SK-N-MC (cell line): Measurements from ENCODE around the gene ELMOD3.

Experiments
- DNase-seq: peaks from one replicate; pipeline ENCODE4 v3.0.0-alpha.2; 2011; ENCODE audit warnings: low read depth, low spot score
- H3K27ac ChIP-seq: fragments of 200-600 bp; sonication (generic); 2 replicates; pipeline ENCODE4 v1.5.1; 2016; ENCODE audit warnings: mixed run types
- H3K36me3 ChIP-seq: fragments of 200-600 bp; sonication (generic); 2 replicates; pipeline ENCODE4 v1.6.1; 2017; ENCODE audit warnings: antibody characterized with exemption, low read length, mixed read lengths; ENCODE audit not compliant: insufficient read depth
- H3K4me3 ChIP-seq: fragments of 200-600 bp; sonication (generic); 2 replicates; pipeline ENCODE4 v1.5.1; 2016
- H3K9ac ChIP-seq: fragments of 200-600 bp; sonication (generic); 2 replicates; pipeline ENCODE4 v1.8.0; 2017; ENCODE audit warnings: mixed run types, mixed read lengths; ENCODE audit not compliant: insufficient read length
- H3K9me3 ChIP-seq: fragments of 200-600 bp; sonication (generic); 2 replicates; pipeline ENCODE4 v1.6.1; 2017; ENCODE audit warnings: low read depth, mild to moderate bottlenecking, antibody characterized with exemption, low read length, moderate library complexity, mixed read lengths
- EZH2 ChIP-seq: fragments of 200-600 bp; sonication (generic); IDR thresholded peaks from one replicate; pipeline ENCODE4 v1.6.1; 2017; ENCODE audit warnings: antibody characterized with exemption
- FOXP2 ChIP-seq: optimal IDR thresholded peaks from 2 replicates; pipeline ENCODE3; 2011; ENCODE audit warnings: mild to moderate bottlenecking, moderate library complexity; ENCODE audit not compliant: insufficient read depth; ENCODE audit errors: extremely low read length, control extremely low read depth
- POLR2AphosphoS5 ChIP-seq: IDR thresholded peaks from 2 replicates; pipeline ENCODE4 v1.6.1; 2012; ENCODE audit warnings: mild to moderate bottlenecking, low read depth, low read length, borderline replicate concordance

The ELMOD3 gene

DNA sequence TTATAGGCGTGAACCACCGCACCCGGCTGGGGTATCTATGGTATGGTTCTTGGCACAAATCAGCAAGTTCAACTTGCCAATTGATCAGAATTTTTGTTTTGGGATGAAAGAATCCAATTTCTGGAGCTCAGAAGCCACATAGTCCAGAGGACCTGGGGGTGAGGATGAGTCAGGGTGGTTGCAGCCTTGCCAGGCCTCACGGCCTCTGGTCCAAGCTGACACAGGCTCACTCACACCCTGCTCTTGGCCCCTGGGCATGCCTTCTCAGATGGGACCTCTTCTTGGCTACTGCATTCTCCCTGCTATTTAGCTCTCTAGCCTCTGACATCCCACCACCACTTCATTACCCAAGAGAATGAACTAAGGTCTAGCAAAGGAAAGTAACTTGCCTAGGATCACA, 39.3 kb downstream of the ELMOD3 start:
- no peak overlapping the region for H3K27ac ChIP-seq
- DNase-seq, result no peak
- no peak for TF ChIP-seq FOXP2
- no peak for TF ChIP-seq POLR2AphosphoS5
- no peak for TF ChIP-seq EZH2

DNA sequence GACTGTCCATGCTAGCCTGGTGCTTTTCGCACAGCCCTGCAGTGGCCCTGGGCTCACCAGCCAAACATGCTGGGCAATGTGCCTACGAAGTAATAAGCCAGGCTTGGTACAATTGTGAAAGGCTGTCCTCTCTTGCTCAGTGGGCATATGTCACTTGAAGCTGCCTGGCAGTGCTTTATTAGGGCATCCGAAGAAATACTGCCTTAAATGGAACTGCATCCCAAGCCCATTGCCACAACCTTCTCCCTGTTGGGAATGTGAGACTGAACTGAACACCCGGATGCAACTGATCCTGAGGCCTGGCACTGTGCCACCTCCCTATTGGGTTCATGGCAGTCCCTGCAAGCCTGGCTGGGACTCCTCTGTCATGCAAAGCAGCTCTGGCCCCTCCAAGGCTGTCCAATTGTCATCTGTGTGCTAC, 39.7 kb downstream of the ELMOD3 start:
- Histone ChIP-seq H3K4me3 (no peak overlapping the region), H3K9ac (no peak overlapping the region), H3K27ac (no peak overlapping the region), H3K9me3 (no peaks in the 10 kb centered on the region), H3K36me3 (no peaks in the 10 kb centered on the region)
- no peak for DNase-seq
- TF ChIP-seq EZH2 (no peak), POLR2AphosphoS5 (no peak), FOXP2 (no peak)

More for the DNA sequence above, 39.3 kb downstream of the ELMOD3 start:
- H3K9me3 ChIP-seq, result no peaks in the 10 kb centered on the region
- no peak overlapping the region for H3K4me3 ChIP-seq
- H3K36me3 ChIP-seq, result no peaks in the 10 kb centered on the region
- no peak overlapping the region for H3K9ac ChIP-seq

DNA sequence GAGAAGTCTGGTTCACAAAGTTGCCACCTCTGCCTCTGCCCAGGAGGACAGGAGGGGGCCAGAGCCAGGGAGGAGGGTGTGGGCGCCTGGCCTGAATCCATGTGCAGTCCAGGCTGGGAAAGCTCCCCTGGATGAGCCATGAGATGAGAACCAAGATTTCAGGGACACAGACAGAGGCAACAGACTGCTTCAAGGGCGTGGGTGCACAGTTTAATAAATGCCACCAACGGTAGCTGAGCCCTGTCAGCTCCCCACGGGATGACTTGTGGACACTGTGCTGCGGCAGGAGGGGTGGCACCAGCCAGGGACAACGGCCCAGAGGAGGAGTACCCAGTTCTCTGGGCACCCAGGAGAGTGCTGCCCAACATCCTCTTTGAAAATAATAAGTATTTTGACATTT, 40.4 kb downstream of the ELMOD3 start:
- H3K27ac ChIP-seq, result no peak overlapping the region
- H3K4me3 ChIP-seq, result no peak overlapping the region
- no peak for TF ChIP-seq POLR2AphosphoS5
- TF ChIP-seq EZH2, result no peak
- TF ChIP-seq FOXP2, result no peak
- no peak overlapping the region for H3K9ac ChIP-seq
- H3K9me3 ChIP-seq, result no peaks in the 10 kb centered on the region
- H3K36me3 ChIP-seq, result no peaks in the 10 kb centered on the region
- DNase-seq, result no peak

DNA sequence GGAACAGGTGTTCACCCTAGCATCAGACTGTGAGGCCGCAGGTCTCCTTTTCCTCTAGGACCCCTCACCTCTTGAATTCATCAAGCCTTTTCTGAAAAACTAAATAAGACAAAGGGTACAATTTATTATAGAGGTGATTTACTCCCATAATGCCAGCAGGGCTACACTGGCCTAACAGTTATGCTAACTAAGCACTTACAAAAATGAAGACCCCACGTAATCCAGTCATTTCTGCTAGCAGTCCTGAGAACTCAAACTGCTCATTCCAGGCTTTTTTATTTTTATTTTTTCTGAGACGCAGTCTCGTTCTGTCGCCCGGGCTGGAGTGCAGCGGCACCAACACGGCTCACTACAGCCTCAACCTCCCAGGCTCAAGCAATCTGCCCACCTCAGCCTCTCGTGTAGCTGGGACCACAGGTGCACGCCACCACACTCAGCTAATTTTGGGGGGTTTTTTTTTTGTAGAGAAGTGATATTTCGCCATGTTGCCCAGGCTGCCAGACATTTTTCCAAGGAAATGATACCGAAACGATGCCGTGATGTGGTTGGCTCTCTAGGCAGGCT, 41.4 kb downstream of the ELMOD3 start:
- TF ChIP-seq POLR2AphosphoS5, result no peak
- TF ChIP-seq FOXP2, result no peak
- no peak for TF ChIP-seq EZH2
- no peak overlapping the region for H3K9ac ChIP-seq
- no peak overlapping the region for H3K27ac ChIP-seq
- no peaks in the 10 kb centered on the region for H3K9me3 ChIP-seq
- no peak for DNase-seq
- H3K4me3 ChIP-seq, result no peak overlapping the region
- H3K36me3 ChIP-seq, result no peaks in the 10 kb centered on the region

DNA sequence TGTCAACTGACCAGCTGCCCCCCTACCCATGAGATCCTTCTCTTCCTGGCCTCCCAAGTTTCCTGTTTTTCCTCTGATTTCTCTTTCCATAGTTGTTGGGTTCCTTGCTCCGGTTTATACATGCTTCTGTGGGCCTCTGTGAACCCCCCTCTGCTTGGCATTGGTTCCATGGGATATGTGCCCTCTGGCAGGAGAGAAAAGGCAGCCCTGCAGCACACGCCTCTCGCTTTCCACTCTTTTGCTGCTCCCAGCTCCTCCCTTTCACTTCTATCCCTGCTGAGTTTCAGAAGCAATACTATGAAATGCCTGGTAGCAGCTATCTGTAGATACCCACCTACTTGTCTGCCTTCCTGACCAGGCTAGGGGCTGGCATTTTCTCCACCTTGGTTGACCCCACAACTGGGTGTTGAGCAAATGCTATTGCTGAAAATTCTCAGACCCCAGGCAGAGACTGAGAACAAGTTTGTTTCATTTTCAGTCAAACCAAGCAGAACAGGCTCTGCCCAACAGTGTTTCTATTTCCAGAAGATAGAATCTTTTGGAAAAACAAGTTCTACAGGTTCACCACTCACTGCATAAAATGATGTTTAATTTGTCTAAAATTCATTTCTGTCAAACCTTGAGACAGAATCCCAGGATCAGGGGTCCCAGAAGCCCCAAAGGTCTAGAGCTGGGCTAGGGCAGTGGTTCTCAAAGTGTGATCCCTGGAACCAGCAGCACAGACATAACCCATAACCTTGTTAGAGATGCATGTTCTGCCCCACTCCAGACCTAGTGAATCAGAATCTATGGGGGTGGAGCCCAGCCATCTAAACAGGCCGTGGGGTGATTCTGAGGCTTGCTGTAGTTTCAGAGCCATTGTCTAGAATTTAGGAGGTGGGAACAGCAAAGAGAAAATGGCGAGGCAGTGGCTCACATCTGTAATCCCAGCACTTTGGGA, 42.2 kb downstream of the ELMOD3 start:
- Histone ChIP-seq H3K4me3 (no peak overlapping the region), H3K9me3 (no peaks in the 10 kb centered on the region), H3K9ac (no peak overlapping the region), H3K36me3 (no peaks in the 10 kb centered on the region), H3K27ac (no peak overlapping the region)
- TF ChIP-seq POLR2AphosphoS5 (no peak), EZH2 (no peak), FOXP2 (no peak)
- DNase-seq, result no peak

DNA sequence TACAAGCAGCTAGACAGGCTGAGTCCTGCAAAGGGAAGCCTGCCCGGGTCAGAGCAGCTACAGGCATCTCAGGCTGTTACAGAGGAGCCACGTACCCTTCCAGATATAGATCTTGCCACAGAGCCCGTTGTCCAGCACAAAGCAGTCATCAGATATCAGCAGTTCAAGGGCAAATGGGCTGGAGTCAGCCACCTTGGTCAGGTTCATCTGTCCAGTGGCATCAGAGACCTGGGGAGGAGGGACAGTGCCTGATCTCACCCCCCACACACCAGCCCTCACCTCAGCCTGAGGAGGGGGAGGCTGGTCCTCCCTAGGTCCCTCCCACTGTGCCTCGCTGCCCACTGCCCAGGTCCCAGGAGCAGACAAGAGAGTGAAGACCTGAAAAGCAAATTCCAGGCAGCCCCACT, 43.4 kb downstream of the ELMOD3 start:
- H3K9me3 ChIP-seq, result no peaks in the 10 kb centered on the region
- no peak for DNase-seq
- H3K27ac ChIP-seq, result no peak overlapping the region
- TF ChIP-seq EZH2, result no peak
- TF ChIP-seq FOXP2, result no peak
- no peak for TF ChIP-seq POLR2AphosphoS5
- H3K4me3 ChIP-seq, result no peak overlapping the region
- no peaks in the 10 kb centered on the region for H3K36me3 ChIP-seq
- no peak overlapping the region for H3K9ac ChIP-seq

DNA sequence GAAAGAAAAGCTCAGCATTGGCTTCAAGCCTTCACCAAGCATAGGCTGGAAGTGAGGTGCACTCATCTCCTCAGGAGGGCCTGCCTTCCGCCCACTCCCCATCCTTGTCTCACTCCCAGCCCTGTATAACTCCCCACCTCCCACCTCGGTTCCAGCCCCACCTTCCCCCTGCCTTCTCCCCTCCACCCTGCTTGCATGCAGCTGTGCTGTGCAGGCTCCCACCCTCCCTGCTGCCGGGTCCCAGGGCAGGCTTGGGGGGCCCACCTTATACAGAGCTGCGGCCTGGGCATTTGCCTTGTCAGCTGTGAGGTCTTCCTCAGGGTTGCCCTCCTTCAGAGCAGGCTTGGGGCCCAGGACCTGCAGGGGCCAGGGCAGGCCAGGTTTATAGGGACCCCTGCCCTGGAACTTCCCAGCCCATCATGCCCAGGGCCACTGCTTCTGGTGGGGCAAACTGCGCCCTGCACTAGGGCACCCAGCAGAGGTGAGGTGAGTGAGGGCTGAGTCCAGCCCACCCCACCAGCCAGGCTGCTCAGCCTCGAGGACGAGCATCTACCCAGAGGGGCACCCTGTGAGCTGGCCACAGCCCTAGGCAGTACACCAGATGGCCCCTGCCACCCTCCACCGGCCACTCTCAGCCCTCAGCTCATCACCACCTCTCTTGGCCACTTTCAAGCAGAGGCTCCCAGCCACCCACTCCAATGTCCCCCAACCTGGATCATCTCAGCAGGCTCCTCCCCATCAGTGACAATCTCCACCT, 44.0 kb downstream of the ELMOD3 start:
- H3K36me3 ChIP-seq, result no peaks in the 10 kb centered on the region

DNA sequence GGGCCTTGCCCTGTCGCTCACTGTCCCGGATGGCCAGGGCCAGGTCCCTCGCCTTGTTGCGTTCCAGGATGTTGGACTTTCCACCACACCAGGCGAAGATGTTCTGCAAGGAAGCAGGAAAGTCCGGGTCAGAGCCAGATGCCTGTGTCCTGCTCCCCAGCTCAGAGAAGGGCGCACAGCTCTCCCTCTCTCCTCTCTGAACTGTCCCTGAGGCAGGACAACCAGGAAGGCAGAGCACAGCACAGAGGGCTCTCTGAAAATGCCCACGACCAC, 44.5 kb downstream of the ELMOD3 start:
- no peak for TF ChIP-seq POLR2AphosphoS5
- no peak for TF ChIP-seq EZH2
- H3K27ac ChIP-seq, result no peak overlapping the region
- H3K4me3 ChIP-seq, result no peak overlapping the region
- no peak overlapping the region for H3K9ac ChIP-seq
- DNase-seq, result no peak
- no peaks in the 10 kb centered on the region for H3K9me3 ChIP-seq
- no peaks in the 10 kb centered on the region for H3K36me3 ChIP-seq

More for the DNA sequence above, 44.0 kb downstream of the ELMOD3 start:
- Histone ChIP-seq H3K27ac (no peak overlapping the region), H3K4me3 (no peak overlapping the region), H3K9me3 (no peaks in the 10 kb centered on the region), H3K9ac (no peak overlapping the region)
- TF ChIP-seq FOXP2, result no peak
- no peak for TF ChIP-seq EZH2
- no peak for TF ChIP-seq POLR2AphosphoS5
- no peak for DNase-seq
